GM12873 (cell line): Measurements from ENCODE around the gene ALDH1A1.
A peak's percentile ranks its signal among the peaks of the same experiment; 100 is the strongest.

Experiments used
- TF ChIP-seq, protein P1 (sequence below): IDR thresholded peaks from 2 replicates; pipeline ENCODE4 v1.5.1; 2012; ENCODE audit warnings: low read depth, mild to moderate bottlenecking, moderate library complexity, low read length, control low read depth; ENCODE audit not compliant: insufficient read depth; ENCODE audit errors: missing control alignments

ALDH1A1 gene

DNA sequence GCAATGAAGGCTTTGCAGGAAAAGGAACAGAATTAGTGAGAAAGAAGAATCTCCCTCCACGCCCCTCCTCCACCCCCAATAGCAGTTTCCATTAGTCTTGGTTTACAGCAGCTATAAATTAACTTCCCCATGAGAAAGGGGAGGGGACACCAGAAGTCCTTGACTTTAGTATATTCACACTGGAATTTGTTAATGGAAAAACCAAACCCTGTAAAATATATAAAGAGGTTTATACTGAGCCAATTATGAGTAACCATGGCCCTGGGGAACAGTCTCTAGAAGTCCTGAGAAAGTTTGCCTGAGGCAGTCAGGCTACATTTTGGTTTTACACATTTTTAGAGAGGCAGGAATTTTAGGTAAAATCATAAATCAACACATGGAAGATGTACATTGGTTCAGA lies 88.5 kb downstream of the ALDH1A1 start:
- TF ChIP-seq, protein P1, sequence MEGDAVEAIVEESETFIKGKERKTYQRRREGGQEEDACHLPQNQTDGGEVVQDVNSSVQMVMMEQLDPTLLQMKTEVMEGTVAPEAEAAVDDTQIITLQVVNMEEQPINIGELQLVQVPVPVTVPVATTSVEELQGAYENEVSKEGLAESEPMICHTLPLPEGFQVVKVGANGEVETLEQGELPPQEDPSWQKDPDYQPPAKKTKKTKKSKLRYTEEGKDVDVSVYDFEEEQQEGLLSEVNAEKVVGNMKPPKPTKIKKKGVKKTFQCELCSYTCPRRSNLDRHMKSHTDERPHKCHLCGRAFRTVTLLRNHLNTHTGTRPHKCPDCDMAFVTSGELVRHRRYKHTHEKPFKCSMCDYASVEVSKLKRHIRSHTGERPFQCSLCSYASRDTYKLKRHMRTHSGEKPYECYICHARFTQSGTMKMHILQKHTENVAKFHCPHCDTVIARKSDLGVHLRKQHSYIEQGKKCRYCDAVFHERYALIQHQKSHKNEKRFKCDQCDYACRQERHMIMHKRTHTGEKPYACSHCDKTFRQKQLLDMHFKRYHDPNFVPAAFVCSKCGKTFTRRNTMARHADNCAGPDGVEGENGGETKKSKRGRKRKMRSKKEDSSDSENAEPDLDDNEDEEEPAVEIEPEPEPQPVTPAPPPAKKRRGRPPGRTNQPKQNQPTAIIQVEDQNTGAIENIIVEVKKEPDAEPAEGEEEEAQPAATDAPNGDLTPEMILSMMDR, result no peak

DNA sequence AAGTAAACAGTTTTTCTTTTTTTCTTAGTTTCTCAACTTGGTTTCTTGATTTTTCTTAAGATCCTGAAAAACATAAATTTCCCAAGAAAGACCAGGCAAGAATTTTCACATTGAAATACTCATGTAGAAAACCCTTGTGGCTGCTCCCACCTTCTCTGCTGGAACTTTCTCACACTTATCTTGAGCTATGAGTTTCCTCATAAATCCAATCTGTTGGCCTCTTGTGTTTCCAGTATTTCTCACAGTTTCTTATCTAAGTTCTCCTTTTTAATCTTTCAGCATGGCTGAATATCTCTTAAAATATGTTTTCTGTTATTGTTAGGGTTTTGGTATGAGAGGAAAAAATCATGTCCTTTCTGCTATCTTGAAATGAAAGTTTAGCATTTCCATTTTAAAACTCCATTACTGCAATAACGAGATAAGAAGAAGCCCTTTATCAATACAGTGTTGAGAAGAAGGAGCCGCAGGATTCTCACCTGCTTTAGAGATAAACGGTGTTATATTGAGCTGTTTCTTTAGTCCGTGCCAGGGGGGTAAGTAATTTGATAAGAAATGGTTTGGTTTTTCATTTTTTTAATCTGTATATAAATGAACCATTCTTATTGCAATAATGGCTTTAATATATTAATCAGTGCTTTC lies 89.3 kb downstream of the ALDH1A1 start:
- TF ChIP-seq, protein P1, result no peak

GRCh38 chr9:72858089-72858912 lies 94.6 kb downstream of the ALDH1A1 start:
- TF ChIP-seq, protein P1, result no peak

DNA sequence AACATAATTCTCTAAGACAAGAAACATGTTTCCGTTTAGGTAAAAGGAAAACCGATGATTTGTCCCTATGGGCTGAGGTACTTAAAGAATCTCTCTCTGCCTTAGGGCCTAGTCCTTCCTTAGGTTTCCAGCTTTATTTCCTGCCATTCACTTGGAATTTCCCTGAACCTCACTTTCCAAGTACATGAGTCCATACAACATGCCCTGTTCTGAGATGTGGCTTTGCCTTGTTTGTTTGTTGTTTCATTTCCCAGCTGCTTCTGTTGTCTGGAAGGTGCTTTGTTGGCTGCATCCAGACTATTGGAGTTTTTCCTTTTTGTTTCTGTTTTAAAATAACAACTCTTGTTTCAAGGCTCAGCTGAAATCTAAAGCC lies 95.2 kb downstream of the ALDH1A1 start:
- TF ChIP-seq, protein P1, result no peak

- TF ChIP-seq, protein P1, result peak; percentile 58
Measured at GRCh38 chr9:72856972-72857623, 95.8 kb downstream of the ALDH1A1 start.

GRCh38 chr9:72855890-72856523 lies 96.8 kb downstream of the ALDH1A1 start:
- TF ChIP-seq, protein P1, result no peak

- TF ChIP-seq, protein P1, result no peak
Measured at GRCh38 chr9:72855321-72855720, 97.5 kb downstream of the ALDH1A1 start.
